CD4-positive, alpha-beta T cell treated with Interleukin-1 beta for 1 hour (primary cell): Measurements from ENCODE around the gene AGBL2.
"Not testable (repeated sequence)": the region's sequence is repeated elsewhere in the genome, so short reads cannot be mapped to it uniquely, and the experiment has no call there.

Experiments used
- DNase-seq, 2 donors: peaks; one replicate each; pipeline ENCODE4 v3.0.0-alpha.2; 2020 to 2022

The AGBL2 gene

GRCh38 chr11:47715082-47715669 is at the start of gene AGBL2:
TSS of gene AGBL2 (minus strand) at chr11:47715369. CDS start at chr11:47714650, 719 bp downstream.
- peak; percentile 82 to 84 for DNase-seq

- DNase-seq: not testable (repeated sequence)
These were observed 44.1 kb upstream of the AGBL2 start for GRCh38 chr11:47759291-47759690.

GRCh38 chr11:47756208-47756607 is 41.0 kb upstream of the AGBL2 start:
- no peak for DNase-seq

GRCh38 chr11:47750725-47751124 is 35.6 kb upstream of the AGBL2 start:
- no peak for DNase-seq

- not testable (repeated sequence) for DNase-seq
These were observed 27.3 kb upstream of the AGBL2 start for GRCh38 chr11:47742494-47742893.

- DNase-seq: not testable (repeated sequence)
These were observed 22.6 kb upstream of the AGBL2 start for GRCh38 chr11:47737817-47738216.

- DNase-seq: no peak
These were observed 17.1 kb upstream of the AGBL2 start for GRCh38 chr11:47732271-47732670.

GRCh38 chr11:47731475-47731874 is 16.3 kb upstream of the AGBL2 start:
- DNase-seq: no peak

GRCh38 chr11:47726878-47727514 is 11.8 kb upstream of the AGBL2 start:
- DNase-seq: no peak

- DNase-seq: no peak
These were observed 10.9 kb upstream of the AGBL2 start for GRCh38 chr11:47726118-47726442.

- no peak for DNase-seq
These were observed 10.4 kb upstream of the AGBL2 start for GRCh38 chr11:47725442-47726117.

GRCh38 chr11:47724041-47724729 is 9.0 kb upstream of the AGBL2 start:
- DNase-seq: no peak

GRCh38 chr11:47723041-47723440 is 7.9 kb upstream of the AGBL2 start:
- DNase-seq: no peak

GRCh38 chr11:47720651-47721050 is 5.5 kb upstream of the AGBL2 start:
- DNase-seq: no peak

- DNase-seq: no peak
These were observed 1.5 kb upstream of the AGBL2 start for GRCh38 chr11:47716692-47717091.

- DNase-seq: peak in 1 of 2 donors; percentile 15
These were observed 551 bp downstream of the AGBL2 start for GRCh38 chr11:47714554-47715081.

GRCh38 chr11:47711816-47712215 is 3.4 kb downstream of the AGBL2 start:
- no peak for DNase-seq

- no peak for DNase-seq
These were observed 3.9 kb downstream of the AGBL2 start for GRCh38 chr11:47711225-47711624.

GRCh38 chr11:47707275-47707786 is 7.8 kb downstream of the AGBL2 start:
- not testable (repeated sequence) for DNase-seq

- no peak for DNase-seq
These were observed 9.4 kb downstream of the AGBL2 start for GRCh38 chr11:47705721-47706120.

- DNase-seq: no peak
These were observed 23.2 kb downstream of the AGBL2 start for GRCh38 chr11:47691979-47692378.

- DNase-seq: no peak
These were observed 25.7 kb downstream of the AGBL2 start for GRCh38 chr11:47689480-47689879.

- DNase-seq: no peak
These were observed 26.2 kb downstream of the AGBL2 start for GRCh38 chr11:47688991-47689390.
